ENCODE data around the gene DNAJB1.

Gene DNAJB1

GRCh38 chr19:14496029-14496833 lies 22.0 kb downstream of the DNAJB1 start, which contains the start of gene GIPC1:
TSS of gene GIPC1 (minus strand) at chr19:14496127. CDS start at chr19:14482976, 13,151 bp downstream.
- DNase-seq (ENCODE audit: low spot score) = peak; percentile 97

GRCh38 chr19:14495672-14496028 lies 22.5 kb downstream of the DNAJB1 start:
- DNase-seq (ENCODE audit: low spot score) = no peak

GRCh38 chr19:14494910-14495671 lies 23.1 kb downstream of the DNAJB1 start:
- no peak for DNase-seq (ENCODE audit: low spot score)

GRCh38 chr19:14494411-14494810 lies 23.8 kb downstream of the DNAJB1 start:
- DNase-seq (ENCODE audit: low spot score) = no peak

GRCh38 chr19:14492756-14493337 lies 25.4 kb downstream of the DNAJB1 start:
- no peak for DNase-seq (ENCODE audit: low spot score)

GRCh38 chr19:14487370-14488125 lies 30.6 kb downstream of the DNAJB1 start:
- DNase-seq (ENCODE audit: low spot score) = no peak

GRCh38 chr19:14482172-14482941 lies 35.8 kb downstream of the DNAJB1 start:
- no peak for DNase-seq (ENCODE audit: low spot score)

GRCh38 chr19:14480700-14481079 lies 37.5 kb downstream of the DNAJB1 start:
- no peak for DNase-seq (ENCODE audit: low spot score)

- DNase-seq (ENCODE audit: low spot score) = no peak
Measured at GRCh38 chr19:14479975-14480699, 38.1 kb downstream of the DNAJB1 start.

DNA sequence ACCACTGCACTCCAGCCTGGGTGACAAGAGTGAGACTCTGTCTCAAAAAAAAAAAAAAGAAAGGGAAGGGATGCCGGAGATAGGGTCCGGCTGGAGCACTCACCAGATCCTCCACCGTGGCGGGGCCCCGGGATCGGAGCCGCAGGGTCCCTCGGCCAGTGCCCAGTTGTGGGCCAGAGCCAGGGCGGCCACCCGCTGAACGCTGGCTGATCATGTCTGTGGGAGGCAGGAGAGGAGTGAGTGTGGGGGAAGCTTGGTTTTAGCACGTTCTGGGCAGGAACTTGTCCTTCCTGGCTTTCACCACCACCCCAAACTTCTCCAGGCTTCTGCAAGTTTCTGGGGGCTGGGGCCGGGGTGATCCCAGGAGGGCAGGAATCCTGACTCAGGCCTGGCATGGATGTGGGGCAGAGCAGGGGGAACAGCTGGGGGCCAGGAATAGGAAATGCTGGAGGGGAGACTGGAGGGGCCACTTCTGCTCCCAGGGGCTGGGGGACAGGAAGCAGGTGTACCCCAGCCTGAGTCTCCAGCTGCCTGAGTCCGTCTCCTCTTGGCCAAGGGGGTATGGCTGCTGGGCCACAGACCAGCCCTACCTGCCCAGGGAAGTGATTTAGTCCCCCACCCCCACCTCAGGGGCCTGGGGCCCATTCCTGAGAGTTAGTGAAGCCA lies 38.8 kb downstream of the DNAJB1 start:
- no peak for DNase-seq (ENCODE audit: low spot score)

GRCh38 chr19:14478113-14478545 lies 40.1 kb downstream of the DNAJB1 start:
- DNase-seq (ENCODE audit: low spot score) = no peak

DNA sequence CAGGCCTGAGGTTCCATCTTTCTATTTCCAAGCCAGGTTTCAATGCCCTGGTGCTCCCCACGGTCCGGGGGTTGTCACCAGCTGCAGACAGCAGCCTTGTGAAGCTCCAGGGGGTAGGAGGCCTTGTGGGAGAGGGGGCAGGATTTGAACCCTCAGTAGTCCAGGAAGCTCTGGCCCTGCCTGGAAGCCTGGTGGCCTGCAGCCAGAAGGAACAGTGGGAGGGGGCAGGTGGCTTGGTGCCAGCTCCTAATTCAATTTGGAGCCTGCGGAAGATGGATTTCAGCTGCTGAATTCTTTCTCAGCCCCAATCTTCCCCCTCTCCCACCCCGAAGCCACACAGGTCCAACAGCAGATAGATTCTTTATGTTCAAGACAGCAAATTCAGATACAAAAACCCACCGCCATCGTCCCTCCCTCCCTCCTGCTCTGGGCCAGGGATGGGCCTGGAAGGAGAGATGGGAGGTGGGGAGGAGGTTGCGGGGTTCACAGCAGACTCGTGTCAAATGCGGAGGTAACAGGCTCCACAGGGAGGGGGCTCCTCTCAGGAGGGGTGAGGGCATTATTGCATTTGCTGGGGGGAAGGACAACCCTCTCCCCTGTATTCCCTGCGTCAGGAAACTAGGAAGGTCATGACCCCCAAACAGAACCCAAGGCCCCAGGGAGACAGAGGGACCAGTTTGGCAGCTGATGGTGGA lies 40.6 kb downstream of the DNAJB1 start:
- DNase-seq (ENCODE audit: low spot score) = no peak

- no peak for DNase-seq (ENCODE audit: low spot score)
Measured at GRCh38 chr19:14476673-14477401, 41.4 kb downstream of the DNAJB1 start.

GRCh38 chr19:14476327-14476672 lies 41.9 kb downstream of the DNAJB1 start:
- DNase-seq (ENCODE audit: low spot score) = no peak

GRCh38 chr19:14475251-14476073 lies 42.7 kb downstream of the DNAJB1 start, which contains the start of gene PTGER1:
TSS of gene PTGER1 (minus strand) at chr19:14475354. CDS start at chr19:14474320, 1,034 bp downstream.
- no peak for DNase-seq (ENCODE audit: low spot score)

GRCh38 chr19:14474827-14475226 lies 43.4 kb downstream of the DNAJB1 start:
- no peak for DNase-seq (ENCODE audit: low spot score)

DNA sequence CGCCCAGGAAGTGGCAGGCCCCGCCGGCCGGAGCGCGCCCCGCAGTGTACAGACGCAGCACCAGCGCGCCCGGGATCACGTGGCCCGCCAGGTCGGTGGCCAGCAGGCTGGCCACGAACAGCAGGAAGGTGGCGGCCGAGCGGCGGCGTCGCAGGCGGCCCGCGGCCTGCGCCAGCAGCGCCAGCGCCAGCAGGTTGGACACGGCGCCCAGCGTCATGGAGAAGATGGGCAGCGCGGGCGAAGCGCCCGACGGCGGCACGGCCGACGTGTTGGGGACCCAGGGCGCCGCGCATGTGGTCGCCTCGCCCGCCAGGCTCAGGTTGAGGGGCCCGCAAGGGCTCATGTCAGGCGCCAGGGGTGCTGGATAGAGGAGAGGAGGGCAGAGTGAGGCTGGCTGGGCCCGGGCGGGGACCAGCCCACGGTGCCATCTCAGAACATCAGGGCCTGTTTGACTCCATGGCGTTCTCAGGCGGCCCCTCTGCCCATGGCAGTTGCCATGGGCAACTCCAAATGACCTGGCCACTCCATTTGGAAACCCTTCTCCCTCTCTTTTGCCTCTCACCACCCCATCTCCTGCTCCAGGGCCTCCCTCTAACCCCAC lies 44.1 kb downstream of the DNAJB1 start:
- DNase-seq (ENCODE audit: low spot score) = no peak

Data from RKO (cell line).